Neuronal stem cell (in vitro differentiated cells): Measurements from ENCODE around the gene RPN1.
"Not testable (repeated sequence)": the region's sequence is repeated elsewhere in the genome, so short reads cannot be mapped to it uniquely, and the experiment has no call there.

Experiments
- DNase-seq: peaks from one replicate; pipeline ENCODE4 v3.0.0-alpha.2; 2013; ENCODE audit warnings: low spot score
- H2AFZ ChIP-seq: one replicate; pipeline ENCODE4 v1.6.1; 2013; ENCODE audit warnings: mild to moderate bottlenecking, low read length, inconsistent platforms
- H2AK5ac ChIP-seq: 2 replicates; pipeline ENCODE4 v1.6.1; 2013; ENCODE audit warnings: low read depth, mild to moderate bottlenecking, inconsistent platforms, low read length, moderate library complexity, mixed read lengths
- H2BK120ac ChIP-seq: 2 replicates; pipeline ENCODE4 v1.6.1; 2013; ENCODE audit warnings: low read depth, mild to moderate bottlenecking, inconsistent platforms, low read length, moderate library complexity, mixed read lengths
- H2BK12ac ChIP-seq: one replicate; pipeline ENCODE4 v1.6.1; 2013; ENCODE audit warnings: low read length, inconsistent platforms
- H2BK15ac ChIP-seq: 2 replicates; pipeline ENCODE4 v1.6.1; 2013; ENCODE audit warnings: mild to moderate bottlenecking, low read length, inconsistent platforms, mixed read lengths
- H2BK5ac ChIP-seq: one replicate; pipeline ENCODE4 v1.6.1; 2013; ENCODE audit warnings: inconsistent platforms, mild to moderate bottlenecking, low read length, moderate library complexity
- H3K14ac ChIP-seq: one replicate; pipeline ENCODE4 v1.6.1; 2013; ENCODE audit warnings: low read length, inconsistent platforms
- H3K18ac ChIP-seq: 2 replicates; pipeline ENCODE4 v1.6.1; 2013; ENCODE audit warnings: low read length, inconsistent platforms
- H3K23ac ChIP-seq: 2 replicates; pipeline ENCODE4 v1.6.1; 2013; ENCODE audit warnings: low read depth, mild to moderate bottlenecking, mixed read lengths, low read length, inconsistent platforms; ENCODE audit not compliant: poor library complexity
- H3K27ac ChIP-seq: replicated peaks from 3 replicates; pipeline ENCODE4 v1.5.1; 2013; ENCODE audit warnings: low read length, inconsistent platforms
- H3K27me3 ChIP-seq, 3 experiments: 2 replicates each; pipeline ENCODE4 v1.6.1; 2013; ENCODE audit warnings: low read length in 3 of 3, mild to moderate bottlenecking in 2 of 3, inconsistent platforms in 1 of 3, low read depth in 1 of 3, mixed read lengths in 1 of 3, moderate library complexity in 1 of 3; ENCODE audit not compliant: control insufficient read depth in 3 of 3, insufficient read depth in 3 of 3
- H3K36me3 ChIP-seq, 2 donors: replicated peaks in 1 of 2; 2 replicates each; pipeline ENCODE4 v1.6.1; 2013; ENCODE audit warnings: low read length in 2 of 2; ENCODE audit not compliant: control insufficient read depth in 2 of 2, insufficient read depth in 2 of 2
- H3K4ac ChIP-seq: 2 replicates; pipeline ENCODE4 v1.6.1; 2013; ENCODE audit warnings: inconsistent platforms, mild to moderate bottlenecking, low read length, moderate library complexity
- H3K4me1 ChIP-seq, 2 donors: 1 replicate in 1 of 2; 2 replicates in 1 of 2; pipeline ENCODE4 v1.6.1; 2013; ENCODE audit warnings: low read length in 2 of 2, low read depth in 1 of 2; ENCODE audit not compliant: control insufficient read depth in 2 of 2, insufficient read depth in 1 of 2
- H3K4me2 ChIP-seq: one replicate; pipeline ENCODE4 v1.6.1; 2013; ENCODE audit warnings: mild to moderate bottlenecking, low read length, inconsistent platforms; ENCODE audit not compliant: insufficient read depth, poor library complexity, severe bottlenecking
- H3K4me3 ChIP-seq, 2 donors: 2 replicates each; pipeline ENCODE4 v1.5.1; 2013; ENCODE audit warnings: low read length in 2 of 2, mild to moderate bottlenecking in 2 of 2, inconsistent platforms in 1 of 2, moderate library complexity in 1 of 2
- H3K79me1 ChIP-seq: one replicate; pipeline ENCODE4 v1.6.1; 2013; ENCODE audit warnings: low read depth, mild to moderate bottlenecking, inconsistent platforms, low read length, moderate library complexity
- H3K9ac ChIP-seq: one replicate; pipeline ENCODE4 v1.6.1; 2013; ENCODE audit warnings: mild to moderate bottlenecking, low read depth, low read length, inconsistent platforms; ENCODE audit not compliant: poor library complexity
- H3K9me3 ChIP-seq, 2 donors: replicated peaks in 1 of 2; 2 replicates each; pipeline versions ENCODE3 to v1.6.1; 2013; ENCODE audit warnings: low read length in 2 of 2, mild to moderate bottlenecking in 2 of 2, inconsistent platforms in 1 of 2, low read depth in 1 of 2, mixed read lengths in 1 of 2, moderate library complexity in 1 of 2; ENCODE audit not compliant: control insufficient read depth in 2 of 2, insufficient read depth in 1 of 2
- H4K8ac ChIP-seq: one replicate; pipeline ENCODE4 v1.6.1; 2013; ENCODE audit warnings: low read depth, mild to moderate bottlenecking, inconsistent platforms, low read length, moderate library complexity
- H4K91ac ChIP-seq: one replicate; pipeline ENCODE4 v1.6.1; 2013; ENCODE audit warnings: low read length, low read depth, mild to moderate bottlenecking, inconsistent platforms; ENCODE audit not compliant: poor library complexity
- WGBS, 2 donors: extraction: QIAGEN DNeasy Blood & Tissue Kit; methylation state at CpG; one replicate each; pipeline ENCODE4 v1.1.7; 2013; ENCODE audit warnings: missing lambda C conversion rate in 2 of 2, mixed read lengths in 1 of 2; ENCODE audit not compliant: insufficient read length in 2 of 2, insufficient replicate concordance in 1 of 2; ENCODE audit errors: extremely low coverage in 2 of 2; 5-methylcytosine and 5-hydroxymethylcytosine counted together

RPN1 gene

GRCh38 chr3:128590948-128591347, 59.7 kb downstream of the RPN1 start:
- no peak overlapping the region for H3K23ac ChIP-seq
- no peak overlapping the region for H2BK5ac ChIP-seq
- H3K27ac ChIP-seq = no peak overlapping the region
- H3K9me3 ChIP-seq = peaks cover 0 to 5% of the 10 kb centered on the region in 2 donors
- H3K4me3 ChIP-seq = no peak overlapping the region
- H3K18ac ChIP-seq = no peak overlapping the region
- H3K27me3 ChIP-seq = no peaks in the 10 kb centered on the region
- no peak overlapping the region for H3K4me2 ChIP-seq
- no peak overlapping the region for H2AFZ ChIP-seq
- H2BK15ac ChIP-seq = no peak overlapping the region
- no peak overlapping the region for H2BK120ac ChIP-seq
- no CpG with 5 or more reads among the region's 8 CpGs for WGBS, 2 donors
- H3K4ac ChIP-seq = no peak overlapping the region
- no peak for DNase-seq
- no peak overlapping the region for H3K14ac ChIP-seq
- H2AK5ac ChIP-seq = no peak overlapping the region
- H2BK12ac ChIP-seq = no peak overlapping the region
- H3K9ac ChIP-seq = no peak overlapping the region
- H4K8ac ChIP-seq = no peak overlapping the region
- H3K36me3 ChIP-seq = no peaks in the 10 kb centered on the region
- no peaks in the 10 kb centered on the region for H3K79me1 ChIP-seq
- peaks cover 0 to 4% of the 10 kb centered on the region in 2 donors for H3K4me1 ChIP-seq
- no peak overlapping the region for H4K91ac ChIP-seq

DNA sequence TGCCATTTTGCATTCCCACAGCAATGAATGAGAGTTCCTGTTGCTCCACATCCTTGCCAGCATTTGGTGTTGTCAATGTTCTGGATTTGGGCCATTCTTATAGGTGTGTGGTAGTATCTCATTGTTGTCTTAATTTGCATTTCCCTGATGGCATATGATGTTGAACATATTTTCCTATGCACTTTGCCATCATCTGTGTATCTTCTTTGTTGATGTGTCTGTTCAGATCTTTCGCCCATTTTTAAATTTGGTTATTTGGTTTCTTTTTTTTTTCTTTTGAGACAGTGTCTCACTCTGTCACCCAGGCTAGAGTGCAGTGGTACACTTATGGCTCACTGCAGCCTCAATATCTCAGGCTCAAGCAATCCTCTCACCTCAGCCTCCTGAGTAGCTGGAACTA, 60.6 kb downstream of the RPN1 start:
- H2BK120ac ChIP-seq, H3K4ac ChIP-seq, H2BK15ac ChIP-seq, H3K14ac ChIP-seq, H3K9ac ChIP-seq, H3K23ac ChIP-seq, H3K36me3 ChIP-seq, H3K27me3 ChIP-seq, H2AK5ac ChIP-seq, H4K91ac ChIP-seq, H3K9me3 ChIP-seq, H2BK5ac ChIP-seq, DNase-seq, H3K4me2 ChIP-seq, H4K8ac ChIP-seq, H3K79me1 ChIP-seq, H3K18ac ChIP-seq, H3K27ac ChIP-seq, H3K4me1 ChIP-seq, H2BK12ac ChIP-seq, H2AFZ ChIP-seq, H3K4me3 ChIP-seq: not testable (repeated sequence)
- WGBS, 2 donors = no CpG with 5 or more reads among the region's 1 CpG

DNA sequence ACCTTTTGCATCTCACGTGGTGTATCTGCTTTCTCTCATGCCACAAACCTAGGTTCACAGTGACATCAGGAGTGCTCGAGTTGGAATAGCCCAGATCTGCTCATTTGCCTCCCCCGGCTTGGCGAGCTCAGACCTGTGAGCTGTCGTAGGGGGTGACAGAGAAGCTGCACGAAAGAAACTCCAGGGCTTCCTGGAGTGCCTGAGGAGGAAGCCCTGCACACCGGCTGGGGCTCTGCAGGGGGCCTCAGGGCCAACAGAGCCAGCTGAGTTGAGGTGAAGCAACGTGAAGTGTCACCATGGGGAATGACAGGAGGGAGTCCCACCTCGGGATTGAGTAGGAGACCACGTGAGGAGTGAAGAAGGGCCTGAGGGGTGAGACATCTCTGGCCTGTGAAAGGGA, 62.5 kb downstream of the RPN1 start:
- Histone ChIP-seq H2BK5ac (no peak overlapping the region), H3K27ac (no peak overlapping the region), H2BK12ac (no peak overlapping the region), H3K18ac (no peak overlapping the region), H2BK120ac (no peak overlapping the region), H3K4me3 (no peak overlapping the region), H2AK5ac (no peak overlapping the region), H3K4ac (no peak overlapping the region), H3K4me2 (no peak overlapping the region), H3K36me3 (no peaks in the 10 kb centered on the region), H3K23ac (no peak overlapping the region), H2AFZ (no peak overlapping the region), H3K27me3 (peaks cover 0 to 3% (median 0%) of the 10 kb centered on the region in 3 experiments), H3K4me1 (peaks cover 4 to 5% of the 10 kb centered on the region in 2 donors), H4K8ac (no peak overlapping the region), H4K91ac (no peak overlapping the region), H3K14ac (no peak overlapping the region), H3K9me3 (peaks cover 0 to 5% of the 10 kb centered on the region in 2 donors), H3K79me1 (no peaks in the 10 kb centered on the region), H2BK15ac (no peak overlapping the region), H3K9ac (no peak overlapping the region)
- DNase-seq = no peak
- WGBS, 2 donors = no CpG with 5 or more reads among the region's 10 CpGs

GRCh38 chr3:128587391-128587790, 63.2 kb downstream of the RPN1 start:
- DNase-seq = no peak
- Histone ChIP-seq H3K27ac (no peak overlapping the region), H3K4ac (no peak overlapping the region), H3K23ac (no peak overlapping the region), H3K14ac (no peak overlapping the region), H2BK15ac (no peak overlapping the region), H3K79me1 (no peaks in the 10 kb centered on the region), H3K9me3 (peaks cover 0 to 5% of the 10 kb centered on the region in 2 donors), H2BK12ac (no peak overlapping the region), H3K9ac (no peak overlapping the region), H2AK5ac (no peak overlapping the region), H4K91ac (no peak overlapping the region), H3K27me3 (peaks cover 0 to 6% (median 0%) of the 10 kb centered on the region in 3 experiments), H2BK5ac (no peak overlapping the region), H3K4me1 (peaks cover 0 to 5% of the 10 kb centered on the region in 2 donors), H3K18ac (no peak overlapping the region), H3K4me2 (no peak overlapping the region), H3K4me3 (no peak overlapping the region), H2AFZ (no peak overlapping the region), H4K8ac (no peak overlapping the region), H3K36me3 (no peaks in the 10 kb centered on the region), H2BK120ac (no peak overlapping the region)
- WGBS, 2 donors = no CpG with 5 or more reads among the region's 3 CpGs
